ENCODE results near the gene PTTG1IP.

PTTG1IP gene

GRCh38 chr21:44873356-44874239 lies at the start of gene PTTG1IP:
TSS of gene PTTG1IP (minus strand) at chr21:44873690. CDS start at chr21:44873616, 74 bp downstream.
- peak; percentile 100 for DNase-seq (ENCODE audit: low spot score)
- H3K27ac ChIP-seq = peak within 1 kb of the TSS; percentile 97
- ChIA-PET POLR2A (ENCODE audit: low non-redundant PET) (interaction anchor here (0.6 to 1.5 kb wide), 2 partner anchors 37 to 55 kb away, joined by 4 to 9 read pairs; no protein-coding TSS in a partner anchor), CTCF (interaction anchor here (0.6 to 1.7 kb wide), 7 partner anchors 9 to 130 kb away, joined by 3 to 7 read pairs (median 4); no protein-coding TSS in a partner anchor)
- TF ChIP-seq CTCF (conservative IDR thresholded peaks at IDR 0.05; ENCODE audit: low read depth) = no peak

GRCh38 chr21:44921928-44922327 lies 48.4 kb upstream of the PTTG1IP start:
- ChIA-PET POLR2A (ENCODE audit: low non-redundant PET) (no interaction called here), CTCF (no interaction called here)
- no peak for DNase-seq (ENCODE audit: low spot score)
- H3K27ac ChIP-seq = no peak overlapping the region
- no peak for TF ChIP-seq CTCF (conservative IDR thresholded peaks at IDR 0.05; ENCODE audit: low read depth)

GRCh38 chr21:44920694-44921604 lies 47.5 kb upstream of the PTTG1IP start, which contains the start of gene ITGB2:
TSS of gene ITGB2 (minus strand) at chr21:44920899. CDS start at chr21:44910782, 10,117 bp downstream.
- no peak for TF ChIP-seq CTCF (conservative IDR thresholded peaks at IDR 0.05; ENCODE audit: low read depth)
- ChIA-PET CTCF (no interaction called here), POLR2A (ENCODE audit: low non-redundant PET) (no interaction called here)
- no peak within 1 kb of the TSS for H3K27ac ChIP-seq
- DNase-seq (ENCODE audit: low spot score) = no peak

GRCh38 chr21:44919913-44920693 lies 46.6 kb upstream of the PTTG1IP start:
- ChIA-PET CTCF (interaction anchor here (0.6 to 1.2 kb wide), 2 partner anchors 8 to 335 kb away, joined by 3 read pairs; no protein-coding TSS in a partner anchor), POLR2A (ENCODE audit: low non-redundant PET) (no interaction called here)
- no peak for DNase-seq (ENCODE audit: low spot score)
- no peak overlapping the region for H3K27ac ChIP-seq
- TF ChIP-seq CTCF (conservative IDR thresholded peaks at IDR 0.05; ENCODE audit: low read depth) = no peak

GRCh38 chr21:44919111-44919912 lies 45.8 kb upstream of the PTTG1IP start:
- ChIA-PET POLR2A (ENCODE audit: low non-redundant PET) (no interaction called here), CTCF (interaction anchor here (0.6 to 1.2 kb wide), 3 partner anchors 9 to 336 kb away, joined by 3 read pairs; no protein-coding TSS in a partner anchor)
- H3K27ac ChIP-seq = no peak overlapping the region
- no peak for DNase-seq (ENCODE audit: low spot score)
- TF ChIP-seq CTCF (conservative IDR thresholded peaks at IDR 0.05; ENCODE audit: low read depth) = no peak
